Measurements from ENCODE around the gene FMO3. TPM values are rescaled to one million over a fixed set of nuclear protein-coding genes. Genes with fewer than 3 reads are reported as not detected.

FMO3 gene
- total and polyA plus RNA-seq, 2 donors (not counting 3 experiments of a cell fraction or from before 2014, with no cell fraction given) = not detected

- TF ChIP-seq CTCF (IDR thresholded peaks at IDR 0.05; ENCODE audit: extremely low read depth in 1 of 2, insufficient read depth in 1 of 2, low read depth in 1 of 2, low read length in 2 of 2) = no peak
- no peak for TF ChIP-seq MYC (IDR thresholded peaks at IDR 0.05; ENCODE audit: low read depth, low read length)
- TF ChIP-seq, protein P1, sequence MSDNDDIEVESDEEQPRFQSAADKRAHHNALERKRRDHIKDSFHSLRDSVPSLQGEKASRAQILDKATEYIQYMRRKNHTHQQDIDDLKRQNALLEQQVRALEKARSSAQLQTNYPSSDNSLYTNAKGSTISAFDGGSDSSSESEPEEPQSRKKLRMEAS (IDR thresholded peaks at IDR 0.05; ENCODE audit: insufficient read depth, insufficient read length) = no peak
- no peak for TF ChIP-seq JUN (IDR thresholded peaks at IDR 0.05; ENCODE audit: borderline replicate concordance, insufficient read depth, insufficient read length, low read depth)
- TF ChIP-seq POLR2AphosphoS5 (IDR thresholded peaks at IDR 0.05; ENCODE audit: insufficient read depth, low read depth, low read length) = no peak
- CTCF ChIA-PET = no interaction called here
- H3K4me1 ChIP-seq (ENCODE audit: control insufficient read depth, extremely low read depth, insufficient read depth, low read length) = no peaks in the 10 kb centered on the region
- H3K9ac ChIP-seq (replicated peaks; ENCODE audit: extremely low read depth, insufficient read depth, low read length) = no peak overlapping the region
- POLR2A ChIA-PET = no interaction called here
- FAIRE-seq (no peak), DNase-seq (ENCODE audit: low read depth, low spot score) (no peak)
- no peaks in the 10 kb centered on the region for H3K9me3 ChIP-seq (replicated peaks; ENCODE audit: control insufficient read depth, insufficient read depth, low read length)
- dilution Hi-C loops (cut with MboI; ENCODE audit: extremely low pct_ligation_motif_present, low sequenced_read_pairs) (no loop called here), intact Hi-C loops (cut with micrococcal nuclease) (no loop called here)
- H3K27me3 ChIP-seq (ENCODE audit: control insufficient read depth in 2 of 2, insufficient read depth in 2 of 2, low read length in 2 of 2) = no peaks in the 10 kb centered on the region
- no TSS peak for BruUV-seq (replicated peaks)
- no peak overlapping the region for H3K27ac ChIP-seq (ENCODE audit: insufficient read depth, low read depth, low read length)
- no peak overlapping the region for H2AFZ ChIP-seq (ENCODE audit: low read depth, low read length)
- no peak overlapping the region for H3K4me2 ChIP-seq (ENCODE audit: insufficient read depth, low read length)
- no peaks in the 10 kb centered on the region for H3K36me3 ChIP-seq (ENCODE audit: control insufficient read depth in 2 of 2, extremely low read depth in 1 of 2, insufficient read depth in 2 of 2, low read length in 2 of 2)
- no peaks in the 10 kb centered on the region for H3K79me2 ChIP-seq (ENCODE audit: control insufficient read depth, insufficient read depth, low read length)
- H4K20me1 ChIP-seq (replicated peaks; ENCODE audit: control insufficient read depth, extremely low read depth, insufficient read depth, low read length) = no peaks in the 10 kb centered on the region
- H3K4me3 ChIP-seq (replicated peaks in 1 of 3; ENCODE audit: insufficient read depth in 1 of 3, low read depth in 1 of 3, low read length in 3 of 3) = no peak overlapping the region
- no peaks in the 10 kb centered on the region for H3K9me1 ChIP-seq (replicated peaks; ENCODE audit: control insufficient read depth, extremely low read depth, insufficient read depth, low read length)
Observed at GRCh38 chr1:171110621-171111326, 20.1 kb downstream of the FMO3 start.
